Daoy (cell line): ENCODE data around the gene FANCC. TPM values are rescaled to one million over a fixed set of nuclear protein-coding genes. Genes with fewer than 3 reads are reported as not detected.
A peak's percentile ranks its signal among the peaks of the same experiment; 100 is the strongest.

ENCODE experiments used
- DNase-seq: peaks from one replicate; pipeline ENCODE4 v3.0.0-alpha.2; 2015; ENCODE audit warnings: low read depth
- total RNA-seq: library from RNA; depleted of rRNA; stranded (reverse); fragments of >200 nt; shearing (Covaris generic); gene quantifications from 2 replicates; pipeline ENCODE4 v1.2.3, GENCODE V29; 2014

FANCC gene
- total RNA-seq, 1 experiment from 2014 or later: 23.9 TPM

- DNase-seq: no peak
Measured at GRCh38 chr9:95192631-95193030, 124.9 kb downstream of the FANCC start.

- DNase-seq: no peak
Measured at GRCh38 chr9:95190413-95190812, 127.1 kb downstream of the FANCC start.

- peak; percentile 74 for DNase-seq
Measured at GRCh38 chr9:95189251-95190098, 128.0 kb downstream of the FANCC start.

GRCh38 chr9:95188459-95188858, 129.1 kb downstream of the FANCC start:
- peak; percentile 29 for DNase-seq

- DNase-seq: no peak
Measured at GRCh38 chr9:95185956-95186355, 131.6 kb downstream of the FANCC start.

GRCh38 chr9:95182854-95183563, 134.5 kb downstream of the FANCC start:
- no peak for DNase-seq

DNA sequence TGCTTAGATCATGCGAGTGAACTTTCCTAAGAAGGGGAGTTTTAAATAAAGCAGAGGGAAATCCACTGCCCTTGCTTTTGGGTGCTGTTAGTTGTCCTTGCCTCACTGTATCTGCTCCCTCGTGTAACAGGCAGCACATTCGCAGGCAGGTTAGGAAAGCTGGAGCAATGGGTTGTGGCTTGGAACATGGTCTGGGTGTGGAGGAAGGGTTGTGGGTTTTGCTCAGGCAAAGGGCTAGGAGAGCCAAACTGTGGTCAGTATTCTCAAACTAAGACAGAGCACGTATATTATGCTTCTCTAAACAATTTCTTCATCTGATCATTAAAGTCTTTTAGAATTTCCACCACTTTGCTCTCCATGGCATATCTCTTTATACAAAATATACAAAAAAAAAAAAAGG, 135.7 kb downstream of the FANCC start:
- no peak for DNase-seq

GRCh38 chr9:95181226-95181818, 136.2 kb downstream of the FANCC start:
- DNase-seq: no peak

- DNase-seq: no peak
Measured at GRCh38 chr9:95177617-95178016, 139.9 kb downstream of the FANCC start.

DNA sequence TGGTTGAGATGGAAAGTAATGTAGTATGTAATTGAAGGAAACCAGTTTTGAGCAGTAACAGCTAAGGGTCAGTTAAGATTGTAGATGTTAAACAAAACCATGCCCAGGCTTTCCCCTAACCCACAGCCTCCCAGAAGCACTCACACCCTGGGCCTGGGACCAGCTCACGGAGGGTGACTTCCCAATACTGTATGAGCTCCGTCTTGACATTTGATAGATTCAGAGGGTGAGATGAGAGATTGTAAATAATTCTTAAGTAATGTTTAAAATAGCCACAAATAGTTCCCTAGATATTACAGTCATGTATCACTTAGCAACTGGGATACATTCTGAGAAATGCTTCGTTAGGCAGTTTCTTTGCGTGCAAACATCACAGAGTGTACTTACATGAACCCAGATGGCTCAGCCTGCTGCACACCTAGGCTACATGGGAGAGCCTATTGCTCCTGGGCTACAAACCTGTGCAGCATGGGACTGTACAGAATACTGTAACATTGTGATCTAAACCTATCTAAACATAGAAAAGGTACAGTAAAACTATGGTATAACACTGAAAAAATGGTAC, 140.7 kb downstream of the FANCC start:
- DNase-seq: no peak

DNA sequence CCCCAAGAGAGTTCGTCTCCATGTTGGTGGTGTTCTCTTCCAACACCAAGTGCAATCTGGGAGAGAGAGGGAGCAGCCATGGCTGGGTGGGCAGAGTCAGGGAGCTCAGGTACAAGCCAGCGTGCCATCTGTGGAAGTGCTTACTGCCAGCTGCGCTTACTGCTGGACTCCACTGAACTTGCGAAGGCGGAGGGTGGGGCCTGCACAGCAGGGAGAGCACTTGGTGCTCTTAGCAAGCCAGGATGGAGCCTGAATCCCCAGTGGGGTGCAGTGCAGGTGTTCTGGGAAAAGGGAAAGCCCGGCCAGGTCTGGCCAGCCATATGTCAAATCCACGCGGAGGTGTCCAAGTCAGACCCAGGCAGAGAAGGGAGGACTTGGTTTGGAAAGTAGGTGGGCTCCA, 142.0 kb downstream of the FANCC start:
- no peak for DNase-seq

- no peak for DNase-seq
Measured at GRCh38 chr9:95174038-95174437, 143.5 kb downstream of the FANCC start.

GRCh38 chr9:95171596-95171995, 145.9 kb downstream of the FANCC start:
- DNase-seq: no peak

GRCh38 chr9:95171001-95171400, 146.5 kb downstream of the FANCC start:
- DNase-seq: peak; percentile 64

DNA sequence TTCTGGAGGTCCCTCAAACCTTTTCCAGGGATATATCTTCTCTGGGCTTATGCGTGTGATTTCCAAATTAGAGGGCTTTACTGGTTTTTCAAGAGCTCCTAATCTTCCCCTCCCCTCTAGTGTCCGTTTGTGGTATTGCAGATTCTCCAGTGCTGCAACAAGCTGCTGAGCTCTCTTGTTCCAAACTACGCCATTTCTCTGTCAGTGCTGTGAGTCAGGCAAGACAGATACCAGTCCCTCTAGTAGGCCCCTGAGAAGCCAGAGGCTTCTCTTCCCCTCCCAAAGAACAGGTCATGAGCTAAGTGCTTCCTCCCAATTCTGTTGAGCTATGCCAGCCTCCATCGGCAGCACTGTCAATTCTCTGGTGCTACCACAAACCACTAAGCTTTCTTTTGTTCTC, 149.5 kb downstream of the FANCC start:
- peak; percentile 92 for DNase-seq

DNA sequence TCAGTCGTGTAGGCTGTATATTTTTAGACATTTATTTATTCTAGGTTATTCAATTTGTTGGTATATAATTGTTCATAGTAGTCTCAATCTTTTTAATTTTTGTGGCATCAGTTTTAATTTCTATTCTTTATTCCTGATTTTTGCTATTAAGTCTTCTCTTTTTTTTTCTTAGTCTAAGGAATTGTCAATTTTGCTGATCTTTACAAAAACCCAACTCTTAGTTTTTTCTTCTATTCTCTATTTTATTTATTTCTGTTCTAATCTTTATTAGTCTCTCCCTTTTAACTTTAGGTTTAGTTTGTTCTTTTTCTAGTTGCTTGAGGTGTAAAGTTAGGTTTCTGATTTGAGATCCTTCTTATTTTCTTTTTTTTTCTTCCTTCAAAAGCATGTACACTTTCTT, 152.5 kb downstream of the FANCC start:
- no peak for DNase-seq

- peak; percentile 39 for DNase-seq
Measured at GRCh38 chr9:95157481-95158151, 159.9 kb downstream of the FANCC start.

DNA sequence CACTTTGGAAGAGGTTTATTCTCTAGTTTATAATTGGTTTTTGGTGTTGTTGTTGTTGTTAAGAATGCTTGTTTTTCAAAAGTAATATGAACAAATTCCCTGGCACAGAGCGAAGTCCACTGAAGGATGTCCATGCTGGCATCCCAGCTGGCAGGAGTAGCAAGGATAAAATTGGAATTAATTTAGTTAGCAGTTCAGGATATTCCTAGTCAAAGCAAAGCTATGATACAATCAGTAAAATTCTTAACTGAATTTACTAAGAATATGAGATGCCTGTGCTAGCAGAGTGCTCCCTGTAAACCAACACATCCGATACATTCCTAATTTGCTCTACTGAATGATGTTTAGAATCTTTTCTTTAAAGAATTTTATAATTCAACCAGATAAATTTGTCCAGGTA, 161.4 kb downstream of the FANCC start:
- no peak for DNase-seq

GRCh38 chr9:95155220-95155619, 162.3 kb downstream of the FANCC start:
- no peak for DNase-seq

DNA sequence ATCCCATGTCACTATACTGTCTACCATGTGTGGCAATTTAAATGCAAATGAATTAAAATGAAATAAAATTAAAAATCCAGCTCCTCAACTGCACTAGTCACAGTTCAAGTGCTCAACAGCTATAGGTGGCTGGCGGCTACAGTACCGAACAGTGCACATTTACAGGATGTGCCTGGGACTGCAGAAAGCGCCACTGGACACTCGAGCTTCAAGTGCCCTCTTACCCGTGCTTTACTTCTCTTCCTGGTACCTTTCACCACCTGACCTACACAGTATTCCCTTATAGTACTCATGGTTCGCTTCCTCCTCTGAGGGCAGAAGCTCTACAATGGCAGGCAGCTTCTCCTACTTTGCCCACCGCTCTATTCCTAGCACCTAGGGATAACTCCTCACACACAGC, 166.6 kb downstream of the FANCC start:
- DNase-seq: no peak

DNA sequence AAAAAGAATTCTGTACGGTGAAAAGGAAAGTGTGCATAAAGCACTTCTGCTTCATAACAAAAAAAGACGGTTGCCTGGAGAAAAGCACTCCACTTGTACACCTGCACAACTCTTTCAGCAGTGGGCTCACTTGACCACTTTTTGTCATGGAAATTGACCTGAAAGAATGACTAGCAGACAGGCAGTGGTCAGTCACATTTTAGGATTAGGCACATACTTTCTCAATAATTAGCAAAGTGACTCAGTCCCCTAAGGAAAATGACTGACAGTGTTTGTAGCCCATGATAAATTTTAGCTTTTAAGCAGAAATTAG, 169.3 kb downstream of the FANCC start:
- DNase-seq: no peak
